ENCODE measurements around the gene B4GALT2. TPM values are rescaled to one million over a fixed set of nuclear protein-coding genes. Genes with fewer than 3 reads are reported as not detected.

The B4GALT2 gene
- total and polyA plus RNA-seq, 2 of the 4 experiments (the other 2 are of a cell fraction) = 52.3 to 60.8 TPM

DNA sequence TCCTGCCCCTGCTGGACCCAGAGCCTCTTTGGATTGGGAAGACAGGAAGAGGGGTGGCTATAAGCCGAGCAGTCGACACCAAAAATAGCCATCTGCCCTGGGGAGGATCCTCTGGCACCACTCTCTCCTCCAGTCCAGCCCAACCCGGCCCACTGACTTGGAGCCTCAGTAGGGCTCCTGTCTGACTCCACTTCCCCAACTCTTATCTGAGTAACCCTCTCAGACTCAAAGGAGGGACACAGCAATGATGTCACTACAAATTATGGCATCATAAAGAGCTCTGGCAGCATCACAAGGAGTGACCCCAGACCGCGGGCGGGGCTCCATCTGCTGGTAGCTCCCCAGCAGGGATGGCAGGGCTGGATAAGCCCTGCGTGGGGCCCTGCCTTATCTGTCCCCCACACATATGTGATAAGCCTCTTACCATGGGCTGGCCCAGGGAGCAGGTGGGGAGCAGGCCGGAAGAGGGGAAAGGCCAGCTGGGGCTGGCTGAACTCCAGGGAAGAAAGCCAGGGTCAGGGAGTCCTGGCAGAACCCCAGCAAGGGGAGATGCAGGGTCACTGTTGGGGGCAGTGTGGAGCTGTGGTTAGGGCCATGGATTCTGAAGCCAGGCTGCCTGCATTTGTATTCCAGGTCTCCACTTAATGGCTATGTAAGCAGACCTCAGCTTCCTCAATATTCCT is 56.9 kb downstream of the B4GALT2 start:
- ATAC-seq (ENCODE audit: low read depth) = no peak
- H3K9me3 ChIP-seq (ENCODE audit: control insufficient read depth, insufficient read depth, low read length) = no peaks in the 10 kb centered on the region
- BruUV-seq (replicated peaks) = no TSS peak
- dilution Hi-C loops (cut with HindIII; ENCODE audit: low sequenced_read_pairs, unreplicated experiment) = no loop called here
- DNase-seq = no peak
- H4K5ac ChIP-seq (ENCODE audit: low read depth, low read length) = no peak overlapping the region
- H3K4ac ChIP-seq (ENCODE audit: low read depth, low read length) = no peak overlapping the region
- H3K4me3 ChIP-seq (ENCODE audit: insufficient read depth, low read depth, low read length) = no peak overlapping the region
- H2AK9ac ChIP-seq (replicated peaks; ENCODE audit: low read depth, low read length, poor library complexity) = no peak overlapping the region
- peaks cover 3% of the 10 kb centered on the region; the same call in 1 of the 2 replicates for H3K9me1 ChIP-seq (ENCODE audit: insufficient read depth, low read length)
- H2BK5ac ChIP-seq (ENCODE audit: low read depth, low read length, poor library complexity, severe bottlenecking) = no peak overlapping the region
- ChIA-PET CTCF (interaction anchor here (1.1 to 2.3 kb wide), 4 partner anchors 12 to 272 kb away, joined by 4 to 16 read pairs (median 10); no protein-coding TSS in a partner anchor), POLR2A (ENCODE audit: unreplicated experiment) (no interaction called here)
- no peak overlapping the region for H3K9ac ChIP-seq (ENCODE audit: low read depth, low read length)
- H4K8ac ChIP-seq (ENCODE audit: low read depth in 2 of 2, low read length in 2 of 2) = no peak overlapping the region
- H3K4me1 ChIP-seq (ENCODE audit: control insufficient read depth, insufficient read depth, low read length) = peaks cover 8% of the 10 kb centered on the region; the same call in 1 of the 2 replicates
- H3K14ac ChIP-seq (replicated peaks; ENCODE audit: low read depth, low read length) = no peak overlapping the region
- H3K79me1 ChIP-seq (ENCODE audit: low read depth in 1 of 2, low read length in 2 of 2) = no peaks in the 10 kb centered on the region; a peak in 1 of 4 replicates
- H4K20me1 ChIP-seq (ENCODE audit: insufficient read depth, low read length) = no peaks in the 10 kb centered on the region
- 54% methylated on average over 3 of the region's 8 CpGs; no CpG with 5 or more reads in 1 of the 2 experiments for WGBS, 2 experiments (ENCODE audit: extremely low coverage in 2 of 2, insufficient read length in 1 of 2)
- H3K4me2 ChIP-seq (ENCODE audit: low read depth, low read length) = no peak overlapping the region
- H3K23ac ChIP-seq (ENCODE audit: low read depth, low read length) = no peak overlapping the region
- H2BK20ac ChIP-seq (ENCODE audit: low read depth, low read length) = no peak overlapping the region
- H2AK5ac ChIP-seq (ENCODE audit: low read depth, low read length) = no peak overlapping the region
- H3K36me3 ChIP-seq (ENCODE audit: control insufficient read depth, insufficient read depth, low read length) = no peaks in the 10 kb centered on the region
- H3K27me3 ChIP-seq (ENCODE audit: control insufficient read depth, insufficient read depth, low read length) = no peaks in the 10 kb centered on the region
- no peak overlapping the region for H2BK15ac ChIP-seq (ENCODE audit: low read depth, low read length)
- in situ Hi-C loops (cut with MboI; ENCODE audit: low sequenced_read_pairs) = no loop called here
- no peak overlapping the region for H2BK120ac ChIP-seq (ENCODE audit: low read depth, low read length)
- no peak overlapping the region for H4K91ac ChIP-seq (ENCODE audit: insufficient read depth, low read depth, low read length)
- H3K18ac ChIP-seq (ENCODE audit: low read depth, low read length) = no peak overlapping the region
- no peak overlapping the region for H2AFZ ChIP-seq (replicated peaks; ENCODE audit: low read length, poor library complexity)
- no peak overlapping the region for H3K27ac ChIP-seq (ENCODE audit: insufficient read depth, low read length)
- no peak overlapping the region for H3K56ac ChIP-seq (ENCODE audit: extremely low read depth, insufficient read depth, low read length)
- intact Hi-C loops (cut with micrococcal nuclease) = loop anchor here (1.0 to 5.0 kb wide), 3 partner anchors 31 to 509 kb away; no protein-coding TSS in a partner anchor
- no peak for TF ChIP-seq MAZ (IDR thresholded peaks at IDR 0.05; ENCODE audit: borderline replicate concordance, low read depth, low read length)

All from IMR-90 (cell line).